Activated naive CD4-positive, alpha-beta T cell treated with anti-CD3 and anti-CD28 coated beads for 36 hours (primary cell): ENCODE measurements around the gene FBP2. TPM values are rescaled to one million over a fixed set of nuclear protein-coding genes. Genes with fewer than 3 reads are reported as not detected.

ENCODE experiments used
- CTCF ChIA-PET: fragments of 350-600 bp; sonication (Branson Sonifier 250); formaldehyde crosslinking; loops from one replicate; lab custom pipeline; 2021; ENCODE audit warnings: antibody characterized with exemption; lab: Charles Lee
- DNase-seq: peaks from one replicate; pipeline ENCODE4 v3.0.0-alpha.2; 2020
- H3K27ac Mint-ChIP-seq: one replicate; pipeline ENCODE4 v1.8.0; 2021; ENCODE audit warnings: mild to moderate bottlenecking, mixed read lengths
- H3K27me3 Mint-ChIP-seq: one replicate; pipeline ENCODE4 v1.8.0; 2021; ENCODE audit warnings: low read depth, mixed read lengths
- H3K36me3 Mint-ChIP-seq: one replicate; pipeline ENCODE4 v1.8.0; 2021; ENCODE audit warnings: low read depth, mixed read lengths
- H3K4me1 Mint-ChIP-seq: one replicate; pipeline ENCODE4 v1.8.0; 2021; ENCODE audit warnings: low read depth, mixed read lengths
- H3K4me3 Mint-ChIP-seq: one replicate; pipeline ENCODE4 v1.8.0; 2021; ENCODE audit warnings: mild to moderate bottlenecking, moderate library complexity, mixed read lengths
- H3K9me3 Mint-ChIP-seq: one replicate; pipeline ENCODE4 v1.8.0; 2021; ENCODE audit warnings: mixed read lengths
- intact Hi-C: fragments of 100-400 bp; cut with micrococcal nuclease; formaldehyde crosslinking; loops from one replicate; pipeline ENCODE4 v1.15.1; 2023
- total RNA-seq, 2 experiments: library from RNA; stranded (reverse); gene quantifications; one replicate each; pipeline ENCODE4 v1.2.3, GENCODE V29; 2021

The FBP2 gene
- total RNA-seq = not detected

DNA sequence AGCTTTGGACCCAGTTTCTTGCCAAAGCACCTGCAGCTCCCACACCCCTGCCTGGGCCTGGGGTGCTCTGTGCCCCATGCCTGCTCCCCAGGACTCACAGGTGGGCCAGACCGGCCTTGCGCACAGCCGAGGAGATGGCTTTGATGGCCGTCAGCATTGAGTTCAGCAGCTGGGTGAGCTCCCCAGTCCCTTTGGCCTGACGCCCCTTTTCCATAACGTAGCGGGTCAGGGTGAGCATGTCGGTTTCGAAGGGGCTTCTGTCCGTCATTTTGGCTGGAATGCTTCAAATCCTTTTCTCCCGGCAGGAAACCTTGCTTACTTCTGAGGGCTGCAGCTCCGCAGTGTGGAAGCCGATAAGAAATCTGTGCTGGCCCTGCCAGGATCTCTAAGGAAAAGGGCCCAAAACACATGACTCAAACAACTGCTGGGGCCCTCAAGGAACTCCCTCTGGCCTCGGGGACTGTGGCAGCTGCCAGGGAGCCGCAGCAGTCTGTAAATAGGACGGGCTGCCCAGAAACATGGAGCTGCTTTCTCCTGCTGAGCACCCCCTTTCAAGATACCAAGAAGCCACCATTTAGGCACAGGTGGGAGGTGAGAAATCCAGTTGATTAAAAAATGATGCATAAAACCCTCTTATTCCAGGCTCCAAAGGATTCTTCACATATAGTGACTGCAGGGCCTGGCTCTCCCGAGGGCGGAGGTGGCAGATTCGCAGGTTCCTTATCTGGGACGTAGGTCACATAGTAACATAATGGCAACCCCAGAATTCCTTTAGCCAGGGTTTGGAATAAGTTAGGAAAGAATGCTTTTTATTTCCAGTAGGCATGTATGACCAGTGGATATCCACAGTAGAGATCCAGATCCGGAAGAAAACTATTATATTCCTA is at the start of gene FBP2:
FBP2 (minus strand) TSS at position 366 of the 887 bp plus-strand sequence; CDS start at position 268, 98 bp downstream.
- CTCF ChIA-PET = no interaction called here
- no peaks in the 10 kb centered on the region for H3K9me3 Mint-ChIP-seq
- no peak for DNase-seq
- H3K27ac Mint-ChIP-seq = no peak within 1 kb of the TSS
- no peak within 1 kb of the TSS for H3K4me3 Mint-ChIP-seq
- H3K4me1 Mint-ChIP-seq = no peaks in the 10 kb centered on the region
- peaks cover 3% of the 10 kb centered on the region for H3K27me3 Mint-ChIP-seq
- intact Hi-C loops = no loop called here
- H3K36me3 Mint-ChIP-seq = no peaks in the 10 kb centered on the region

DNA sequence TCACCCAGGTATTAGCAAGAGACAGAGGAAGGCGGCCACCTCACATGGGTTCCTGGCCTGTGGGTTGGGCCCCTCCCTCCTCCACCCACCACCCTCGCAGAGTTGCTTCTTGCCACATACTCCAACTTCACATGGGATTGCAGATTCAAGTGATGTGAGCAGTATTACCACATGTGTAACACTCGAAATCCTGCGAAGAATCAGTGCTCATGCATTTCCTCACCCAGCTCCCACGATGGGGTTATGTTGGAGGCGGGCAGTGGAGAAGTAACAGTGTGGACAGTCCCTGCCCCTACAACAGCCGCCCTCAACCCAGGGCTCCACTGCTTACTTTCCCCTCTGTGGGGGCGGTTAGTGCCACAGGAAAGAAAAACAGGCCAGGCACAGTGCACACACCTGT is 49.6 kb upstream of the FBP2 start:
- CTCF ChIA-PET = no interaction called here
- H3K4me3 Mint-ChIP-seq = no peak overlapping the region

DNA sequence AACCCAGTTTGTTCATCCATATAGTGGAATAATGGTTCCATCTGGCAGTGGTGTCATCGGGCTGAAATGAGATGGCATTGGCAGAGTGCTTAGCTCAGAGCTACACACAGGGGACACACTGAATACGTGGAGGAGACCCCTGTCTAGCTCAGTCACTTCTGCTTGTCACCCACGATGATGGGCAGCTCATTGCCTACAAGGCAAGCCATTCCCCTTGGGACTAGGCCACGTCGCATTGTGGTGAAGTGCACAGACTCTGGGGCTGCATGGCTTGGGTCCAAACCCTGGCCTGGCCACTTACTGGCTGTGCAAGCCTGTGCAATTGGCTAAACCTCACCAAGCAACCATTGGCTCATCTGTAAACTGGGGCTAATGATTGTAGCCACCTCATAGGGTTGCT is 48.9 kb upstream of the FBP2 start:
- Mint-ChIP-seq H3K27me3 (peaks cover 2% of the 10 kb centered on the region), H3K27ac (no peak overlapping the region), H3K9me3 (no peaks in the 10 kb centered on the region), H3K4me3 (no peak overlapping the region), H3K4me1 (peaks cover 12% of the 10 kb centered on the region), H3K36me3 (no peaks in the 10 kb centered on the region)
- intact Hi-C loops = no loop called here
- DNase-seq = no peak
- CTCF ChIA-PET = interaction anchor here (0.5 kb wide), 1 partner anchor 22 kb away, joined by 3 read pairs; no protein-coding TSS in a partner anchor

More for the DNA sequence above, 49.6 kb upstream of the FBP2 start:
- Mint-ChIP-seq H3K9me3 (no peaks in the 10 kb centered on the region), H3K4me1 (peaks cover 11% of the 10 kb centered on the region), H3K27me3 (no peaks in the 10 kb centered on the region), H3K27ac (no peak overlapping the region), H3K36me3 (no peaks in the 10 kb centered on the region)
- DNase-seq = no peak
- intact Hi-C loops = no loop called here

DNA sequence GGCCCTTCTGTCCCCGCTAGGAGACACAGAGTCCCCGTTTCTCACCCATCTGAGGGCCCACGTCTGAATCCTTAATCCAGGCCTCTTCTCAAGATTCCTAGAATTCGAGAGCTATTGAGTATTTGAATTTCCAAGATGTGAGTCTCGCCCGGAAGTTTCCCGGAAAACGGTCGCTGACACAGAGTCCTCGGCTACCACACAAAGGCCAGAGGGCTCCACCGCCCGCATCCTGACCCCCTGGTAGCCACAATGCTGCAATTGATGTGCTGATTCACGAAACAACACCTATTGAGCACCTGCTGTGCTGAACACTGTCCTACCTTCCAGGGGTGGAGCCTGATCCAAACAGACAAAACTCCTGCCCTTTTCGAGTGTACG is 46.4 kb upstream of the FBP2 start:
- CTCF ChIA-PET = interaction anchor here (0.6 to 1.6 kb wide), 4 partner anchors 8 to 42 kb away, joined by 3 to 5 read pairs (median 4); no protein-coding TSS in a partner anchor
- no peak for DNase-seq
- H3K4me3 Mint-ChIP-seq = peak overlapping the region; percentile 75
- H3K27me3 Mint-ChIP-seq = peaks cover 2% of the 10 kb centered on the region
- intact Hi-C loops = loop anchor here (1.0 kb wide), 1 partner anchor 16 kb away; no protein-coding TSS in a partner anchor
- H3K9me3 Mint-ChIP-seq = no peaks in the 10 kb centered on the region
- H3K27ac Mint-ChIP-seq = no peak overlapping the region
- no peaks in the 10 kb centered on the region for H3K36me3 Mint-ChIP-seq
- peaks cover 12% of the 10 kb centered on the region for H3K4me1 Mint-ChIP-seq

DNA sequence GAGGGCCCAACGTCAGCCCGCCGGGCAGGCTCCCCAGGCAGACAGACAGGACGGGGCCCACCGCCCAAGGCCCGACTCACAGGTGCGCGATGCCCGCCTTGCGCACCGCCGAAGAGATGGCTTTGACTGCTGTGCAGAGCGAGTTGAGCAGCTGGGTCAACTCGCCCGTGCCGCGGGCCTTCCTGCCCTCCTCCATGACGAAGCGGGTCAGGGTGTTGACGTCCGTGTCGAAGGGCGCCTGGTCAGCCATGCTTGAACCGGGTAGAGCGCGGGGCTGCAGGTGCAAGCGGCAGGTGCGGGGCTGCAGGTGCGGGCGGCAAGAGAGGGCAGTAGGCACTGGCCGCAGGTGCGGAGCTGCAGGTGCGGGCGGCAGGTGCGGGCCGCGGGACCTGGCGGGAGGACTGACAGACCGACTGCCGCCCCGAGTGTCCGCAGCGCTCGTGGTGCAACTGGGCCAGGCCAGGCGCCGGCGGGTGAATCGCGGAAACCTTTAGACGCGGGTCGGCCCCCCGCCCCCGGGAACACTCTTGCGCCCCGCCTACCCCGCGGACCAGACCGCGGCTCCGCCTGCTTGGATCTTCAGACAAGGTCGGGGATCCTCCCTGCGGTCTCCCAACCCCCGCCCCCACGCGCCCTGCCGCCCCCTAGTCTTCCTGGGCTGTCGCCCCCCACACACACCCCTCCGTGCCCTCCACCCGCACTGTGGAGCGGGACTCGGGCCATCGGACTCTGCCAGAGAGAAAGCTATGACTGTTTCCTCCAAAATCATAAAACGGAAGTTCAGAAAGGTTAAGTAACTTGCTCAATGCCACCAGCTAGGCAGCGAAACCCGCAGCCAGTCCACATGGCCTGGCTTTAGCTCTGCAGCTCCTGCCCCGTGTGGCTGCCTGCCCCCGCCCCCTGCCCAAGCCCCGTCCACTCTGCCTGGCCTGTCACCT is 45.7 kb upstream of the FBP2 start, which contains the start of gene FBP1:
FBP1 (minus strand) TSS at position 458 of the 938 bp plus-strand sequence; CDS start at position 250, 208 bp downstream.
- H3K4me3 Mint-ChIP-seq = peak within 1 kb of the TSS; percentile 75
- intact Hi-C loops = loop anchor here (1.0 kb wide), 1 partner anchor 17 kb away; no protein-coding TSS in a partner anchor
- DNase-seq = peak; percentile 40
- H3K27me3 Mint-ChIP-seq = peaks cover 2% of the 10 kb centered on the region
- H3K4me1 Mint-ChIP-seq = peaks cover 12% of the 10 kb centered on the region
- no peaks in the 10 kb centered on the region for H3K9me3 Mint-ChIP-seq
- CTCF ChIA-PET = interaction anchor here (0.6 to 1.6 kb wide), 3 partner anchors 8 to 42 kb away, joined by 3 to 4 read pairs (median 3); no protein-coding TSS in a partner anchor
- H3K27ac Mint-ChIP-seq = peak within 1 kb of the TSS; percentile 46
- no peaks in the 10 kb centered on the region for H3K36me3 Mint-ChIP-seq

DNA sequence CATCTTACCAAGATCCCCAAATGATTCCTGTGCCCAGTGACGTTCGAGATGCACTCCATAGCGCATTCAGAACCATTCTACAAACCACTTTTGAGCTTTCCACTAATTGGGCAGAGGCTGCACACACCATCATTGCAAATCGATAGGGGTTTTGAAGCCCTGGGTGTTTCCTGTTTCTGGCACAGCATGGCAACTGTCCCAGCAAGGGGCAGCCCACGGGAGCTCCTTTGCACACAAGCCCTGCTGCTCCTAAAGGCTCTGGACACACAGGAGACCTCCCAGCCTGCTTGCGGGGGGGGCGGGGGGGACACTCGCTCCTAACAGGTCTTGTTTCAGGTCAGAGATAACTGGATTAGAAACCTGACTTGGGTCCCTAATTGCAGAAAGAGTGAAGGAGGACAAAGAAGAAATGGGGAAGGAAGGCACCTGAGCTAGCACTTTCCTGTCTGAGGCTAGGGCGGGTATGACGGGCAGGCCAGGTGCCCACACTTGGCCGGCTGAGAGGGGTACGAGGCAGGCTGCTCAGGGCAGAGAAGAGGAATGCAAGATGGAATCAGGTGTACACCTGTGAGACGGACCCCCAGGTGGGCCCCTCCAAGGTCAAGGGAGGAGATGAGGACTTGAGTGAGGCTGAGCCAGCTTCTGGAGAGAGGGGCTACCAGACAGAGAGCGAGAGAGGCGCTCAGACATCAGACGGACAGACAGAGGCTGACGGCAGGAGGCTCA is 44.9 kb upstream of the FBP2 start:
- DNase-seq = no peak
- intact Hi-C loops = loop anchor here (1.0 kb wide), 1 partner anchor 18 kb away; no protein-coding TSS in a partner anchor
- H3K9me3 Mint-ChIP-seq = no peaks in the 10 kb centered on the region
- H3K27me3 Mint-ChIP-seq = peaks cover 2% of the 10 kb centered on the region
- H3K36me3 Mint-ChIP-seq = no peaks in the 10 kb centered on the region
- no peak overlapping the region for H3K27ac Mint-ChIP-seq
- peak overlapping the region; percentile 75 for H3K4me3 Mint-ChIP-seq
- CTCF ChIA-PET = interaction anchor here (1.6 kb wide), 1 partner anchor 43 kb away, joined by 4 read pairs; no protein-coding TSS in a partner anchor
- peaks cover 12% of the 10 kb centered on the region for H3K4me1 Mint-ChIP-seq

DNA sequence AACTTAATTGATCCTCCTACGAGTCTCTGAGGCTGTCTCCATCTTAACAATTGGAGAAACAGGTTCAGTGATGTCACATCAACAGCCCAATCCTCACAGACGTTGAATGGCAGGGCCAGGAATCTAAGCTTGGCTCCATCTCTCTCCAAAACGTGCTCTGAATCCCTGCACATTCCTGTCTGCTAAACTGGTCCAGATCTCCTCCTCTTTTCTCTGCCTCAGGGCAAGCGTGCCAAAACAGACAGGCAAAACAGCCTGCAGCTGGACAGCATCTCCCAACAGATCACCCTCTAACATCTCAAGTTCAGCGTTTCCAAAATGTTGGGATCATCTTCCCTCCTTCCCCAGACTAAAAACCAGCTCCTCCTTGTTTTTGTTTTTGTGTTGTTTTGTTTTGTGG is 39.1 kb upstream of the FBP2 start:
- CTCF ChIA-PET = no interaction called here
- no peak overlapping the region for H3K27ac Mint-ChIP-seq
- H3K36me3 Mint-ChIP-seq = no peaks in the 10 kb centered on the region
- no peaks in the 10 kb centered on the region for H3K27me3 Mint-ChIP-seq
- H3K4me3 Mint-ChIP-seq = no peak overlapping the region
- no peak for DNase-seq
- no peaks in the 10 kb centered on the region for H3K9me3 Mint-ChIP-seq
- H3K4me1 Mint-ChIP-seq = no peaks in the 10 kb centered on the region
- intact Hi-C loops = no loop called here

DNA sequence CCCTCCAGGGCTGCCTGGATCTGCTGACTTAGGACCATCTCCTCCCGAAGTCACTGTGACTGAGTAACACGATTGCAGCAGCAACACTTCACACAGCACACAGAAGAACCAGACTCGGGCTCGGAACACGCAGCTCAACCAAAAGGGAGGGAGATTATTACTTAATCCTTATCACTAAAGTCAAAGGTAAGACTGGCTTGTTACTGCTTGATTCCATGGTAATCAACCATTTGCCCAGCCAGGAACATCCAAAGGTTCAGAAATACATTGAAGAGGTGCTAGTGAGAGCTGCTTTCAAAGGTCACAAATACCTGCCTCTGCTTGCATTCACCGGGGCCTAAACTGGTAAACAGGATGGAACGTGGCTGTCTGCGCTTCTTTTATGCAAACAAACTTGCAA is 38.0 kb upstream of the FBP2 start:
- Mint-ChIP-seq H3K9me3 (no peaks in the 10 kb centered on the region), H3K4me1 (no peaks in the 10 kb centered on the region), H3K36me3 (no peaks in the 10 kb centered on the region), H3K4me3 (no peak overlapping the region), H3K27me3 (no peaks in the 10 kb centered on the region), H3K27ac (no peak overlapping the region)
- DNase-seq = no peak
- CTCF ChIA-PET = interaction anchor here (1.1 to 1.2 kb wide), 3 partner anchors 8 to 37 kb away, joined by 3 to 6 read pairs (median 3); partner anchors contain the start of gene FBP1
- intact Hi-C loops = no loop called here

DNA sequence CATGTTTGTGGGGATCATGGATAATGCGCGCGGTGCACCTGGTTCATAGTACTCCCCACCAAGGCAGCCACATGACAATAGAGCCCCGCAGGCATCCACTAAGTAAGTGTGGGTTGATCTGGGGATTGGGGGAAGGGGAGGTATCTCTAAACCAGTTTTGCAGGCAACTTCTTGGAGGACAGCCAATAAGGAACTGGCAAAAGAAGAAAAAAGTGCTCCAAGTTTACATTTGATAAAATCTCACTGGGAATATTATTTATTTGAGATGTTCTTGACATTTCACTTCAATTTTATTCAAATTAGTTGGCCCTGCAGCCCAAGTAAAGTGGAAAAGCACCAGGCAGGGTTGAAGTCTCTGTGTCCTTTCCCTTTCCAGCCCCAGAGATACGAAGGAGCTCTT is 37.2 kb upstream of the FBP2 start:
- H3K4me3 Mint-ChIP-seq = no peak overlapping the region
- H3K27me3 Mint-ChIP-seq = no peaks in the 10 kb centered on the region
- CTCF ChIA-PET = interaction anchor here (1.2 kb wide), 1 partner anchor 38 kb away, joined by 3 read pairs; no protein-coding TSS in a partner anchor
- intact Hi-C loops = no loop called here
- no peaks in the 10 kb centered on the region for H3K36me3 Mint-ChIP-seq
- DNase-seq = no peak
- H3K9me3 Mint-ChIP-seq = no peaks in the 10 kb centered on the region
- H3K27ac Mint-ChIP-seq = no peak overlapping the region
- H3K4me1 Mint-ChIP-seq = peaks cover 2% of the 10 kb centered on the region

DNA sequence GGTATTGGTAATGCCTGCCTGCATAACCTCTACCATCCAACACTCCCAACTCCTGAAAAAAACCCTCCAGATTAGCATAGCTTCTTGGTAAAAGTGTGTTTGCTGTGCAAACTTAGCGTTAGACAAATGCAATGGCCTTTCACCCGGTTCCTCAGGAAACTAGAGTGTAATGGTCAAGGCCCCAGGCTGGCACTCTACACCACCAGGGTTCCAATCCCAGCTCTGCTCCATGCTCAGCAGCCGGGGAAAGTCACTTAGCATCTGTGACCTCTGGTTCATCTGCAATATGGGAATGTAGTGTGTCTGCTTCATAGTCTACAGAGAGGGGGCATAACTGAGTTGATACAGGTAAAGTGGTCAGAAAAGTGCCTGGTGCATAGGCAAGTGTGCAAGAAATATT is 36.7 kb upstream of the FBP2 start:
- DNase-seq = no peak
- no peaks in the 10 kb centered on the region for H3K27me3 Mint-ChIP-seq
- no peak overlapping the region for H3K27ac Mint-ChIP-seq
- H3K4me1 Mint-ChIP-seq = peaks cover 2% of the 10 kb centered on the region
- no peaks in the 10 kb centered on the region for H3K9me3 Mint-ChIP-seq
- H3K36me3 Mint-ChIP-seq = no peaks in the 10 kb centered on the region
- intact Hi-C loops = no loop called here
- no peak overlapping the region for H3K4me3 Mint-ChIP-seq
- CTCF ChIA-PET = interaction anchor here (0.7 kb wide), 1 partner anchor 824 kb away, joined by 3 read pairs; no protein-coding TSS in a partner anchor

DNA sequence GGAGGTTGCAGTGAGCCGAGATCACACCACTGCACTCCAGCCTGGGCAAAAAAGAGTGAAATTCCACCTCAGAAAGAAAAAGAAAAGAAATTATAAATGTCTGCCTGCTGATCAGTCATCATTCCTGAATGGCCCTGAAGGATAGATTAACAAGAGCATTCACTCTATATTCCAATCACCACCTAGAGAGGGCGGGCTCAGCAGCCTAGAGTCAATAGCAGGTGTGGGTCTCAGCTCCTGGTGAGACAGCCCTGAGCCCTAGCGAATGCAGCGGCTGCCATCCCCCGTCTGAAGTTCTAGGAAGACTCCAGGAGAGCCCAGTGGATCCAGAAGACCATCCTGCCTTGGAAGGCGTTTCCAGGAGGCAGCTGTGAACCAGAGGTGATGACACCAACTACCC is 33.7 kb upstream of the FBP2 start:
- Mint-ChIP-seq H3K27ac (no peak overlapping the region), H3K27me3 (no peaks in the 10 kb centered on the region), H3K9me3 (no peaks in the 10 kb centered on the region), H3K36me3 (no peaks in the 10 kb centered on the region), H3K4me3 (no peak overlapping the region), H3K4me1 (peaks cover 4% of the 10 kb centered on the region)
- CTCF ChIA-PET = no interaction called here
- intact Hi-C loops = no loop called here
- DNase-seq = no peak
